ENCODE results near the gene PPP2CA. TPM values are rescaled to one million over a fixed set of nuclear protein-coding genes. Genes with fewer than 3 reads are reported as not detected.
A peak's percentile ranks its signal among the peaks of the same experiment; 100 is the strongest.

PPP2CA gene
- total RNA-seq, 4 donors from 2014 or later, result 30.4 to 198 (median 147) TPM

GRCh38 chr5:134246771-134247427 lies 21.0 kb upstream of the PPP2CA start:
- Histone ChIP-seq H3K4me3 (no peak overlapping the region), H3K27me3 (no peaks in the 10 kb centered on the region), H3K4me1 (peaks cover 0 to 5% (median 0%) of the 10 kb centered on the region in 4 donors), H3K27ac (no peak overlapping the region), H3K36me3 (no peaks in the 10 kb centered on the region), H3K9me3 (no peaks in the 10 kb centered on the region)
- in situ Hi-C loops (cut with MboI; ENCODE audit: low pct_ligation_motif_present in 1 of 4, low pct_unique_long_range_greater_than_20kb in 1 of 4, low sequenced_read_pairs in 3 of 4), result no loop called here
- no peak for TF ChIP-seq EP300 (IDR thresholded peaks at IDR 0.05; ENCODE audit: low read depth)
- TF ChIP-seq POLR2AphosphoS5 (IDR thresholded peaks at IDR 0.05), result no peak
- no peak for TF ChIP-seq POLR2A (IDR thresholded peaks at IDR 0.05)
- no peak for TF ChIP-seq CTCF (IDR thresholded peaks at IDR 0.05)
- 97 to 100% methylated on average over 3 to 5 of the region's 5 CpGs for WGBS, 2 donors (ENCODE audit: low coverage in 1 of 2)
- DNase-seq, result no peak
- intact Hi-C loops (cut with DNase I; ENCODE audit: low total_unique reads), result no loop called here

GRCh38 chr5:134245692-134246091 lies 19.8 kb upstream of the PPP2CA start:
- no peak overlapping the region for H3K27ac ChIP-seq
- 86 to 91% methylated on average over 1 to 2 of the region's 2 CpGs for WGBS, 2 donors (ENCODE audit: low coverage in 1 of 2)
- in situ Hi-C loops (cut with MboI; ENCODE audit: low pct_ligation_motif_present in 1 of 4, low pct_unique_long_range_greater_than_20kb in 1 of 4, low sequenced_read_pairs in 3 of 4), result no loop called here

GRCh38 chr5:134245101-134245604 lies 19.3 kb upstream of the PPP2CA start:
- H3K36me3 ChIP-seq, result no peaks in the 10 kb centered on the region
- H3K4me3 ChIP-seq, result no peak overlapping the region
- no peaks in the 10 kb centered on the region for H3K27me3 ChIP-seq
- in situ Hi-C loops (cut with MboI; ENCODE audit: low pct_ligation_motif_present in 1 of 4, low pct_unique_long_range_greater_than_20kb in 1 of 4, low sequenced_read_pairs in 3 of 4), result no loop called here
- no peak overlapping the region for H3K27ac ChIP-seq
- 50 to 55% methylated on average over 1 to 8 of the region's 8 CpGs for WGBS, 2 donors (ENCODE audit: low coverage in 1 of 2)
- intact Hi-C loops (cut with DNase I; ENCODE audit: low total_unique reads), result no loop called here
- no peak for TF ChIP-seq CTCF (IDR thresholded peaks at IDR 0.05)
- TF ChIP-seq POLR2AphosphoS5 (IDR thresholded peaks at IDR 0.05), result no peak
- no peak for TF ChIP-seq POLR2A (IDR thresholded peaks at IDR 0.05)
- TF ChIP-seq EP300 (IDR thresholded peaks at IDR 0.05; ENCODE audit: low read depth), result no peak
- DNase-seq, result no peak
- peaks cover 0 to 12% (median 4%) of the 10 kb centered on the region in 4 donors for H3K4me1 ChIP-seq
- H3K9me3 ChIP-seq, result no peaks in the 10 kb centered on the region

More at GRCh38 chr5:134245692-134246091, 19.8 kb upstream of the PPP2CA start:
- H3K27me3 ChIP-seq, result no peaks in the 10 kb centered on the region
- peaks cover 0 to 7% (median 2%) of the 10 kb centered on the region in 4 donors for H3K4me1 ChIP-seq
- no peak for TF ChIP-seq POLR2AphosphoS5 (IDR thresholded peaks at IDR 0.05)
- TF ChIP-seq POLR2A (IDR thresholded peaks at IDR 0.05), result no peak
- DNase-seq, result no peak
- no peaks in the 10 kb centered on the region for H3K36me3 ChIP-seq
- H3K4me3 ChIP-seq, result no peak overlapping the region
- H3K9me3 ChIP-seq, result no peaks in the 10 kb centered on the region
- intact Hi-C loops (cut with DNase I; ENCODE audit: low total_unique reads), result no loop called here

GRCh38 chr5:134242146-134242545 lies 16.3 kb upstream of the PPP2CA start:
- WGBS, 2 donors (ENCODE audit: low coverage in 1 of 2), result 45 to 68% methylated on average over 3 to 5 of the region's 5 CpGs
- in situ Hi-C loops (cut with MboI; ENCODE audit: low pct_ligation_motif_present in 1 of 4, low pct_unique_long_range_greater_than_20kb in 1 of 4, low sequenced_read_pairs in 3 of 4), result no loop called here
- H3K9me3 ChIP-seq, result no peaks in the 10 kb centered on the region
- peak; percentile 16 for DNase-seq
- peak overlapping the region in 1 of 4 donors; percentile 57 for H3K27ac ChIP-seq
- no peaks in the 10 kb centered on the region for H3K36me3 ChIP-seq
- H3K4me1 ChIP-seq, result peaks cover 0 to 15% (median 5%) of the 10 kb centered on the region in 4 donors
- intact Hi-C loops (cut with DNase I; ENCODE audit: low total_unique reads), result no loop called here
- no peaks in the 10 kb centered on the region for H3K27me3 ChIP-seq
- no peak overlapping the region for H3K4me3 ChIP-seq
- TF ChIP-seq POLR2AphosphoS5 (IDR thresholded peaks at IDR 0.05) (no peak), POLR2A (IDR thresholded peaks at IDR 0.05) (no peak), CTCF (IDR thresholded peaks at IDR 0.05) (no peak), EP300 (IDR thresholded peaks at IDR 0.05; ENCODE audit: low read depth) (no peak)
